Vagina (tissue), 2 donors: ENCODE results near the gene LMX1B.

Experiments
- POLR2A ChIP-seq, 2 donors: fragments of 450-650 bp; IDR thresholded peaks; one replicate each; pipeline ENCODE4 v1.6.1; 2017; ENCODE audit warnings: antibody characterized with exemption in 2 of 2, mild to moderate bottlenecking in 2 of 2, moderate library complexity in 2 of 2
- POLR2AphosphoS5 ChIP-seq, 2 donors: sonication (generic); formaldehyde crosslinking; IDR thresholded peaks; one replicate each; pipeline ENCODE4 v1.9.0; 2017; ENCODE audit warnings: antibody characterized with exemption in 2 of 2, mild to moderate bottlenecking in 2 of 2, low read depth in 1 of 2; ENCODE audit not compliant: insufficient read depth in 1 of 2
- TF ChIP-seq, protein P1 (sequence below), 3 experiments: fragments of 450-650 bp in 2 of 3; fragments of 200-600 bp in 1 of 3; sonication (generic) in 1 of 3; IDR thresholded peaks; one replicate each; pipeline ENCODE4 v1.5.1; 2017 to 2019; ENCODE audit warnings: antibody characterized with exemption in 3 of 3, mild to moderate bottlenecking in 2 of 3, moderate library complexity in 2 of 3

DNA sequence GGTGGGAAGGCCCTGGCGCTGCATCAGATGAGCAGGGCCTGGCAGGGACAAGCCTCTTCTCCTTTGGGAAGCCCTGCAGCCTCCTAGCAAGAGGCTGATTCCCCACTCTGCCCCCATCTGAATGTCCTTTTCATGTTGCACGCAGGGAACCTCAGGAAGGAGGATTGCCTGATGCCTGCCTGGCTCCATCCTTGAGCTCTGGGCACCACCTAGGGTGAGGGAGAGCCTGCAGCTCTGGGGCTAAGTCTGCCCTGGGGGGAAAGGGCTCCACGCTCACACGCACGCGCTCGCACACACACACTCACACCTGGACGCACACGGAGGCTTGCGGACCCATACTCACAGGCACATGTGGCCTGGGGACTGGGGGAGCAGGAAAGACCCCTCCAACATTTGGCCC is 86.6 kb downstream of the LMX1B start:
- TF ChIP-seq POLR2A (IDR thresholded peaks at IDR 0.05), result no peak
- TF ChIP-seq, protein P1, sequence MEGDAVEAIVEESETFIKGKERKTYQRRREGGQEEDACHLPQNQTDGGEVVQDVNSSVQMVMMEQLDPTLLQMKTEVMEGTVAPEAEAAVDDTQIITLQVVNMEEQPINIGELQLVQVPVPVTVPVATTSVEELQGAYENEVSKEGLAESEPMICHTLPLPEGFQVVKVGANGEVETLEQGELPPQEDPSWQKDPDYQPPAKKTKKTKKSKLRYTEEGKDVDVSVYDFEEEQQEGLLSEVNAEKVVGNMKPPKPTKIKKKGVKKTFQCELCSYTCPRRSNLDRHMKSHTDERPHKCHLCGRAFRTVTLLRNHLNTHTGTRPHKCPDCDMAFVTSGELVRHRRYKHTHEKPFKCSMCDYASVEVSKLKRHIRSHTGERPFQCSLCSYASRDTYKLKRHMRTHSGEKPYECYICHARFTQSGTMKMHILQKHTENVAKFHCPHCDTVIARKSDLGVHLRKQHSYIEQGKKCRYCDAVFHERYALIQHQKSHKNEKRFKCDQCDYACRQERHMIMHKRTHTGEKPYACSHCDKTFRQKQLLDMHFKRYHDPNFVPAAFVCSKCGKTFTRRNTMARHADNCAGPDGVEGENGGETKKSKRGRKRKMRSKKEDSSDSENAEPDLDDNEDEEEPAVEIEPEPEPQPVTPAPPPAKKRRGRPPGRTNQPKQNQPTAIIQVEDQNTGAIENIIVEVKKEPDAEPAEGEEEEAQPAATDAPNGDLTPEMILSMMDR (IDR thresholded peaks at IDR 0.05), result no peak
- TF ChIP-seq POLR2AphosphoS5 (IDR thresholded peaks at IDR 0.05; ENCODE audit: insufficient read depth in 1 of 2, low read depth in 1 of 2), result no peak
